ENCODE results near the gene TGFBI.
A peak's percentile ranks its signal among the peaks of the same experiment; 100 is the strongest.

The TGFBI gene

DNA sequence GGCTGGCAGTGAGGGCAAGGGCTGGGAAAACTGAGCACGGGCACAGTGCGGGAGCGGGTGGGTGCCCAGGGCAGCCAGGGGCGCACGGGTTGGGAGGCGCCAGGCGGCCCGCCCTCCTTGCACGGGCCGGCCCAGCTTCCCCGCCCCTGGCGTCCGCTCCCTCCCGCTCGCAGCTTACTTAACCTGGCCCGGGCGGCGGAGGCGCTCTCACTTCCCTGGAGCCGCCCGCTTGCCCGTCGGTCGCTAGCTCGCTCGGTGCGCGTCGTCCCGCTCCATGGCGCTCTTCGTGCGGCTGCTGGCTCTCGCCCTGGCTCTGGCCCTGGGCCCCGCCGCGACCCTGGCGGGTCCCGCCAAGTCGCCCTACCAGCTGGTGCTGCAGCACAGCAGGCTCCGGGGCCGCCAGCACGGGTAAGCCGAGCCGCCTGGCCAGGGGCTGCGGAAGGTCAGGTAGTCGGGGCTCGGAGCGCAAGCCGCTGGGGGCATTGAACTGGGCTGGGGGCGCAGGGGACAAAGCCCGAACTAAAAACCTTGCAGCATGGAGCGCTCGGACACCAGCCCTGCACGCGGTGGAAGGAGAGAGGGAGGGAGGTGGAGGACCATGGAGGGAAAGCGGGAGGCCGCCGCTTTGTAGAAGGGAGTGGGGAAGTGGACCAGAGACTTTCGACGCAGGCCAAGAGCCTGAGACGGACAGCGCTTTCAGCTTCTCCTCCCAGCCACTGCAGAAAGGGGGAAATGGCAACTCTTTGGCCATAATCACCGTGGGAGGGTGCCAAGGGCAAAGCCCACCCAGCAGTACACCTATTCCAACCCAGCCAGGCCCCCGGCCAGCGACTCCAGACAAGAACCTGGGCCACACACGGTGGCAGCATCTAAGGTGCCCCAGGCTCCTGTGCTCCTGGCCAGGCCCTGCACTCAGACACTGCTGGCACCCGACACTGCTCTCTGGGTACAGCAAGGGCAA, at the start of gene TGFBI:
TSS of gene TGFBI (plus strand) at position 207 of the 961 bp plus-strand sequence. CDS start at position 275, 68 bp downstream.
- peak; percentile 66 to 74 for DNase-seq (ENCODE audit: low read depth in 1 of 2, low spot score in 1 of 2)
- no peak for TF ChIP-seq JUND (IDR thresholded peaks at IDR 0.05; ENCODE audit: low read depth)
- in situ Hi-C loops (cut with HindIII; ENCODE audit: low pct_unique_long_range_greater_than_20kb, low sequenced_read_pairs): no loop called here

DNA sequence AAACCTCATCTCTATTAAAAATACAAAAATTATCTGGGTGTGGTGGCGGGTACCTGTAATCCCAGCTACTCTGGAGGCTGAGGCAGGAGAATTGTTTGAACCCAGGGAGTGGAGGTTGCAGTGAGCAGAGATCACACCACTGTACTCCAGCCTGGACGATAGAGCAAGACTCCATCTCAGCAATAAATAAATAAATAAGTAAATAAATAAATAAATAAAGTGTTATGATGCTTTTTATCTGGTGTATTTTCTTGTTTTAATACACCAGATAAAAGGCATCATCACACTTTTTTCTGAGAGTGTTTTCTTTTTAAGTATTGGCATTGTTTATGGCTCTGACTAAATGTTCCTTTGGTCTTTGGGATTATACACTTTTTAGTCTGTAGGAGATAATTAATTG, 49.8 kb upstream of the TGFBI start:
- in situ Hi-C loops (cut with HindIII; ENCODE audit: low pct_unique_long_range_greater_than_20kb, low sequenced_read_pairs): no loop called here
- TF ChIP-seq JUND (IDR thresholded peaks at IDR 0.05; ENCODE audit: low read depth): no peak
- no peak for DNase-seq (ENCODE audit: low read depth in 1 of 2, low spot score in 1 of 2)

DNA sequence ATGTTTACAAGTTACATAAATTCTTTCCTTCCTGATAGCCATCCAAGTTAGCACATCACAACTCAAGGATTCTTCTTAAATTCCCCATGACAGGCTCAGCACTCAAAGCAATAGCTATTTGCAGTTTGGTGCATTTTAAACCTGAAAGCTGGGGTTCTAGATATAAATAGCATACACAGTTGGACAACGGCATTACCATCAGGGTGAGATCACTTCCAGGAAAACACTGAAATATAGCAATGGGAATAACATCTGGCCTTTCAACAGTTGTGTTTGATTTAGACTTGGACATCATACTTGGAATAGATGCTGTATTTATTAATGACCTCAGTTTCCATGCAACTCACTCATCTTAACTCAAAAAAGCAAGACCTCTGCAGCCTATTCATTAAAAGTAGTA, 49.3 kb upstream of the TGFBI start:
- no peak for DNase-seq (ENCODE audit: low read depth in 1 of 2, low spot score in 1 of 2)
- in situ Hi-C loops (cut with HindIII; ENCODE audit: low pct_unique_long_range_greater_than_20kb, low sequenced_read_pairs): no loop called here
- no peak for TF ChIP-seq JUND (IDR thresholded peaks at IDR 0.05; ENCODE audit: low read depth)

DNA sequence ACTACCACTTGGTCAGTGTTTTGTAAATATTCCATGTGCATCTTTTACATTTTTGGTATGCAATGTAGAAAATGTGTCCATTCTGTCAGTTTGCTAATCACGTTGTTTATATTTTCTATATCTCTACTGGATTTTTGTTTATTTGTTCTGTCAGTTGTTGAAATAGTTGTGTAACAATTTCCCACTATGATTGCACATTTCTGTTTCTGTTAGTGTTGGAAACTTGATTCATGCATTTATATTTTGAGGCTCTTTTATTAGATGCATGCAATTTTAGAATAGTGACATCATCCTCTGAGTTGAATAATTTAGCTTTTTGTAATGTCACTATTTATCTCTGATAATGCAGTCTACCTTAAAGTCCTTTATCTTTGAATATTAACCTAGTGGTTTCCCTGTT, 48.2 kb upstream of the TGFBI start:
- DNase-seq (ENCODE audit: low read depth in 1 of 2, low spot score in 1 of 2): no peak
- in situ Hi-C loops (cut with HindIII; ENCODE audit: low pct_unique_long_range_greater_than_20kb, low sequenced_read_pairs): no loop called here
- no peak for TF ChIP-seq JUND (IDR thresholded peaks at IDR 0.05; ENCODE audit: low read depth)

DNA sequence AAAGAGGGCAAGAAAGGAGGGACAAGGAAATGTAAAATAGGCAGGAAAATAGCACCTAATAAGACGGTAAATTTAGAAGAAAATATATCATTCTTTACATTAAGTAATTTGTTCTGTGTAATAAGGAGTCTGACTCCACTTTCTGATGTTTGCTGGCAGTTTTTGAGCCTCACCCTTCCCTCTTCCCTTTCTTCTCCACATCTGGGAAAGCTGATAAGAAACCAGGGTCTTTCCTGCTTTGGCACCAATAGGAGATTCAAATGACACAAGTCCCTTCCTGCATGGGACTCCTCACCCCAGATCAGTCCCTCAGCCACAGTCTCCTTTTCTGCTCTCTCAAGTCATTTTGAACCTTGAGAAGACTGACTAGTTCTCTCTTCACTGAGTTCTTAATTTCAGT, 42.8 kb upstream of the TGFBI start:
- TF ChIP-seq JUND (IDR thresholded peaks at IDR 0.05; ENCODE audit: low read depth): no peak
- in situ Hi-C loops (cut with HindIII; ENCODE audit: low pct_unique_long_range_greater_than_20kb, low sequenced_read_pairs): no loop called here
- DNase-seq (ENCODE audit: low read depth in 1 of 2, low spot score in 1 of 2): no peak

DNA sequence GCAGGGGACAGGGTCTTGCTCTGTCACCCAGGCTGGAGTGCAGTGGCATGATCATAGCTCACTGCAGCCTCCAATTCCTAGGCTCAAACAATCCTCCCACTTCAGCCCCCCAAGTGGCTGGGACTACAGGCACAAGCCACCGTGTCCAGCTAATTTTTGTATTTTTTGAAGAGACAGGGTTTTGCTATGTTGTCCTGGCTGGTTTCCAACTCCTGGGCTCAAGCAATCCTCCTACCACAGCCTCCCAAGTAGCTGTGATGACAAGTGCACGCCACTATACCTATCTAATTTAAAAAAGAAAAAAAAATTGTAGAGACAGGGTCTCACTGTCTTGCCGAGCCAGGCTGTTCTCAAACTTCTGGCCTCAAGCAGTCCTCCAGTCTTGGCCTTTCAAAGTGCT, 42.4 kb upstream of the TGFBI start:
- no peak for DNase-seq (ENCODE audit: low read depth in 1 of 2, low spot score in 1 of 2)
- in situ Hi-C loops (cut with HindIII; ENCODE audit: low pct_unique_long_range_greater_than_20kb, low sequenced_read_pairs): no loop called here
- no peak for TF ChIP-seq JUND (IDR thresholded peaks at IDR 0.05; ENCODE audit: low read depth)

DNA sequence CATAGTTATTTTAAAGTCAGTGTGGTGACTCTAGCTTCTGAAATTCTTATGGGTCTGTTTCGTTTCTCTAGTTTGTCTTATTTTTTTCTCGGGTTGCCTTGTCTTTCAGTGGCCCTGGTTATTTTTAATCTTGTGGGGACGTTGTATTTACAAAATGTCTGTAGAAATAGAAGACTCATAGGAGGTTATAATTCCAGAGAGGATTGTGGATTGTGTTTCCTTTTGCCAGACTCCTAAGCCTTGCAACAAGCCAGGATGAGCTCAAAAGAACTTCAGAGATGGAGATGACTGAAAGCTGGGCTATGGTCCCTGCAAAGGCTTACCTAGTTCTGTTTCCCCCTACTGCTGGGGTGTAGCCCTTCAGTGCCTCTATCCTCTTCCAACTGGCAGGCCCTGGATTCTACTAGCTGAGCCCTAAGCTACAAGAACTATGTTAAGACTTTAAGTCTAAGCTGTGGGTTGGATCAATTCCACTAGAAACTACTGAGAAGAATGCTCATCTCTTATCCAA, 41.8 kb upstream of the TGFBI start:
- no peak for TF ChIP-seq JUND (IDR thresholded peaks at IDR 0.05; ENCODE audit: low read depth)
- in situ Hi-C loops (cut with HindIII; ENCODE audit: low pct_unique_long_range_greater_than_20kb, low sequenced_read_pairs): no loop called here
- DNase-seq (ENCODE audit: low read depth in 1 of 2, low spot score in 1 of 2): no peak

DNA sequence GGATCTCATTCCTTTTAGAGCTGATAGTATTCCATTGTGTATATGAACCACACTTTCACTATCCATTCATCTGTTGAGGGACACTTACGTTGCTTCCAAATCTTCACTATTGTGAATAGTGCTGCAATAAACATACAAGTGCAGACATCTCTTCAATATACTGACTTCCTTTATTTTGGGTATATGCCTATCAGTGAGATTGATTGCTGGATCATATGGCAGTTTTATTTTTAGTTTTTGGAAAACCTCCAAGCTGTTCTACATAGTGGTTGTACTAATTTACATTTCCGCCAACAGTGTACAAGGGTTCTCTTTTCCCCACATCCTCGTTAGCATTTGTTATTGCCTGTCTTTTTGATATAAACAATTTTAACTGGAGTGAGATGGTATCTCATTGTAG, 40.2 kb upstream of the TGFBI start:
- in situ Hi-C loops (cut with HindIII; ENCODE audit: low pct_unique_long_range_greater_than_20kb, low sequenced_read_pairs): no loop called here
- TF ChIP-seq JUND (IDR thresholded peaks at IDR 0.05; ENCODE audit: low read depth): no peak

DNA sequence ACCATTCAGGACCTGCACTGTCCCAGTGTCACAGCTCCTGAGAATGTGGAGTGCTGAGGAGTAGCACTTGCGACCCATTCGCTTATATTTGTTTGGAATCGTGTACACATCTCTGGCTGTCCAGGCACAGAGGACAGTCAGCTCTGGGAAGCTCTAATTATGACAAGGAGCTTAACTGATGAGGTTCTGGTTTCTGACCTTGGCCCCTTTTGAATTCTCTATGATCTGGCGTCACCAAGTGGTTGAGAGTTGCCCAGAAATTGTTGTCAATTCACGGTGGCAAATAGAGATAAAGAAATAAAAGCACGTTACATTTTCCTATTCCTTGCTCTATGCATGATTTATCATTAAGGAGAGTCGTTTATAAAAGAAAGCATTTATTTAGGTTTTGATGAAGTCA, 39.1 kb upstream of the TGFBI start:
- TF ChIP-seq JUND (IDR thresholded peaks at IDR 0.05; ENCODE audit: low read depth): no peak
- DNase-seq (ENCODE audit: low read depth in 1 of 2, low spot score in 1 of 2): no peak
- in situ Hi-C loops (cut with HindIII; ENCODE audit: low pct_unique_long_range_greater_than_20kb, low sequenced_read_pairs): no loop called here

More for the DNA sequence above, 40.2 kb upstream of the TGFBI start:
- DNase-seq (ENCODE audit: low read depth in 1 of 2, low spot score in 1 of 2): no peak

DNA sequence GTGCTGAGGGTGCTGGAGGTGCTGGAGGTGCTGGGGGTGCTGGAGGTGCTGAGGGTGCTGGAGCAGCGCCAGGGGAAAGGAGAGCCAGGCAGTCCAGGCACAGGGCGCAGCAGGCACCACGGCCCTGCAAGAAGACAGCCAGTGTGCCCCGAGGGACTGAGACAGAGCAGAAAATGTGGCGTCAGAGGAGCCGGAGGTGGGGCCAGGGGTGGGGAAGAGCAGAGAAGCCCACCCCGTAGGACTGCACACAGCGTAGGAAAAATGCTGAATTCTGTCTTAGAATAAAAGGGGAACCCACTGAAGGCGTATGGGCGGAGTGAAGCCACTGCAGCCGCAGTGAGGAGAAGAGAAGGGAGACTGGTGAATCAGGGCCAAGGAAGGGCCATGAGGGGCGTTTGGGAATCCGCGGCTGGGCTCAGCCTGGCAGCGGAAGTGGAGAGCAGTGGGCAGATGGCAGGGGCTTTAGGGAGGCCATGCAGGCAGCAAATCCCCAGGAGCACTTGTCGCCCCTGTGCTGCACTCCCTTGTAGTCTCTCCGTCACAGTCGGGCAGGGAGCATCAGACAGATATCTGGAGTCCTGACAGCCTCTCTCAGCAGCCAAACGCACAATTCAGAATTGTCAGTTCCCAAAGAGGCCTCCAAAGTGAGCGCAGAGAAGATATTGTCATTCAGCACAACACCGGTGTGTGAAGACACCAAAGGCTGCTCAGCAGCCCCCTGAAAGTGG, 38.1 kb upstream of the TGFBI start:
- in situ Hi-C loops (cut with HindIII; ENCODE audit: low pct_unique_long_range_greater_than_20kb, low sequenced_read_pairs): no loop called here
- DNase-seq (ENCODE audit: low read depth in 1 of 2, low spot score in 1 of 2): no peak
- TF ChIP-seq JUND (IDR thresholded peaks at IDR 0.05; ENCODE audit: low read depth): no peak

DNA sequence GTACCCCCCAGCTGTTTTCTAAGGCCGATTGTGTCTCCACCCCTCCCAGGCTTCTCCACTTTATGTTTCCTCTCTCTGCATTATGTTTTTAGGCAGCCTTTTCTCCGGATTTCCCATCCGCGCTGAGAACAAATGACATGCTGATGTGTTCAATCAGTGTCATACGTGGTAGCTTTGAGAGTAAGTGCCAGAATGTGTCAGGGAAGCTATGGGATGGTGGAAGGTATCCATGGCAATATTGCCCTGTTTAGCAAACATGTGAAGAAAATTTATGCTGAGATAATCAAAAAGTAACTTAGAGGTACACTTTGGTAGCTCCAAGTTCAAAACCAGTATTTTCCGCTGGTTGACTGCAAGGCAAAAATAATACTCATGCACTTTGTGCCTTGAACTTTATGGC, 37.4 kb upstream of the TGFBI start:
- no peak for TF ChIP-seq JUND (IDR thresholded peaks at IDR 0.05; ENCODE audit: low read depth)
- no peak for DNase-seq (ENCODE audit: low read depth in 1 of 2, low spot score in 1 of 2)
- in situ Hi-C loops (cut with HindIII; ENCODE audit: low pct_unique_long_range_greater_than_20kb, low sequenced_read_pairs): no loop called here

DNA sequence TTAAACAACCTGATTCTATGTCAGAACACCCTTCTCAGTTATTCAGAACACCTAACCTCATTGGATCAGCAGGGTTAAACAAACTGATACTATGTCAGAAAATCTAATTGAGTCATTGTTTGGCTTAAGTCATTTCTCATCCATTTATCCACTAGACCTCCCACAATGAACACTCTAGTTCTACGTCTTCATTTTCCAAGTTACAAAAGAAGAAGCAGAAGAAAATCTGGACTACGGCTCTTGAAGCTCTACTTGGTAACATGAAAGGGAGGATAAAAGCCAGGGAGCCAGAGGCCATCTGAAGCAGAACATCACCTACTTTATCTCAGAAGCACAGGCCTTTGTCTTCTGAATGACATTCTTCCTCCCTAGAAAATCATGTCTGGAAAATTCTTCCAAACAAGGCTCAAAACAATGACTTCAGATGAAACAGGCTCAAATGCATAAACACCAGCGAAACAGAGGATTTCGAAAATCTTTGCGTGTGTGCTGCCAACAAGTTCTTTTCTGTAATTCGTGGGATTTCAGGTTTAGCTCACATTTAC, 35.4 kb upstream of the TGFBI start:
- in situ Hi-C loops (cut with HindIII; ENCODE audit: low pct_unique_long_range_greater_than_20kb, low sequenced_read_pairs): no loop called here
- DNase-seq (ENCODE audit: low read depth in 1 of 2, low spot score in 1 of 2): no peak
- no peak for TF ChIP-seq JUND (IDR thresholded peaks at IDR 0.05; ENCODE audit: low read depth)
